Measurements from ENCODE around the gene TIFAB.

The TIFAB gene

DNA sequence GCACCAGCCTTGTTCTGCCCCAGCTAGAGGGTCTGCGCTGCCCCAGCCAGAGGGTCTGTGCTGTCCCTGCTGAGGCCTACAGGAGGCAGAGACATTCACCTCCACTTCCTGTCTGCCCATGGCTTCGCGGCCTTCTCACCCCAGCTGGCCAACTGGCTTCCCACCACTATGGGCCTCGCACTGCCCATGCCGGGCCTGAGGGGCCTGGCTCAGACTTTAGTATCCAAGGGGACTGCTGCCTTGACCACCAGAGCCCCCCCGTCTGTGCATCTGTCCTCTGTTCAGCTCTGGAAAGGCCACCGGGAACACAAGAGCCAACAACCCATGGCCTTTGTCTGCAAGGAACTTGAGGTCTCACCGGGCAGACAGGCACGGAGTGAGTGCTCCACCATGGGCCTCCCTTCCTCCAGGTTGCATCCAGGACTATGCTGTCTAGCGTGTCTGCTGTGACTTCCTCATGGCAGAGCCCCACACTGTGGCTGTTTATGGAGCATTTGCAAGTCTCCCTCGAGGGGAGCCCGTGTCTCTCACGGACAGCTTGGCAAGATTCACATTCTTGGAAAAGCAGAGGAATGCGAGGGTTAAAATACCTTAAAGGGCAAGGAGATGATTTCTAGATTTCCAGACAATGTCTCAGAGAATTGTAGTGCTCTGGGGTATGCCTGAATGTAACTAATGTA, 6.7 kb downstream of the TIFAB start:
- H3K36me3 ChIP-seq: no peaks in the 10 kb centered on the region
- no peaks in the 10 kb centered on the region for H3K27me3 ChIP-seq (ENCODE audit: insufficient read depth, low read depth, severe bottlenecking)
- no peak for TF ChIP-seq CTCF (IDR thresholded peaks at IDR 0.05; ENCODE audit: low read depth, low read length)
- no peaks in the 10 kb centered on the region for H3K9me3 ChIP-seq (ENCODE audit: severe bottlenecking)
- no peak for DNase-seq
- no peak overlapping the region for H3K27ac ChIP-seq
- no peak overlapping the region for H3K4me3 ChIP-seq (ENCODE audit: low read depth, low read length)

GRCh38 chr5:135444881-135445280, 7.3 kb downstream of the TIFAB start:
- Histone ChIP-seq H3K27ac (no peak overlapping the region), H3K9me3 (ENCODE audit: severe bottlenecking) (no peaks in the 10 kb centered on the region), H3K27me3 (ENCODE audit: insufficient read depth, low read depth, severe bottlenecking) (no peaks in the 10 kb centered on the region), H3K36me3 (no peaks in the 10 kb centered on the region), H3K4me3 (ENCODE audit: low read depth, low read length) (no peak overlapping the region)
- no peak for TF ChIP-seq CTCF (IDR thresholded peaks at IDR 0.05; ENCODE audit: low read depth, low read length)
- peak; percentile 2 for DNase-seq

DNA sequence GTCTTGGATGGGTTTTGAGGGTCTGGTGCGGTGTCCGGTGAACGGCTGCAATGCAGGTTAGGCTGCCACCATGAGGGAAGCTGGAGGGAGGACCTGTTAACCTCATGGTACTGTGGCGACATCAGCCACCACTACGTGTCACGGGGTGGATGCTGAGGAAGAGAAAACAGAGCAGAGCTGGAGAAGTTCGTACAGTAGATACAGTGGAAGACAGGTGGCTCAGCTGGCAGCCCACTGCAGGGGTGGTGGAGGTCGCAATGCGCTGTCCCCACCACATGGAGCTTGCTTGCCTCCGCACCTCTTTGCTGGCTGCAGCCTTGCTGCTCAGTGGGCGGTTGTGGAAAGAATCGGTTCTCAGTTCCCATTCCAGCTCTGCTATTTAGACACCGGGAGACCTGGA, 7.8 kb downstream of the TIFAB start:
- H3K9me3 ChIP-seq (ENCODE audit: severe bottlenecking): no peaks in the 10 kb centered on the region
- no peaks in the 10 kb centered on the region for H3K36me3 ChIP-seq
- H3K27me3 ChIP-seq (ENCODE audit: insufficient read depth, low read depth, severe bottlenecking): no peaks in the 10 kb centered on the region
- DNase-seq: peak; percentile 10
- H3K4me3 ChIP-seq (ENCODE audit: low read depth, low read length): no peak overlapping the region
- 0 out of 2 replicates have a peak, but pooled peaks have one; percentile 1 for TF ChIP-seq CTCF (IDR thresholded peaks at IDR 0.05; ENCODE audit: low read depth, low read length)
- H3K27ac ChIP-seq: no peak overlapping the region

- no peak for TF ChIP-seq CTCF (IDR thresholded peaks at IDR 0.05; ENCODE audit: low read depth, low read length)
- peak; percentile 17 for DNase-seq
- no peaks in the 10 kb centered on the region for H3K36me3 ChIP-seq
- H3K27me3 ChIP-seq (ENCODE audit: insufficient read depth, low read depth, severe bottlenecking): no peaks in the 10 kb centered on the region
- H3K4me3 ChIP-seq (ENCODE audit: low read depth, low read length): no peak overlapping the region
- H3K9me3 ChIP-seq (ENCODE audit: severe bottlenecking): no peaks in the 10 kb centered on the region
- no peak overlapping the region for H3K27ac ChIP-seq
These were observed 8.8 kb downstream of the TIFAB start for GRCh38 chr5:135443161-135443960.

GRCh38 chr5:135442431-135443160, 9.6 kb downstream of the TIFAB start:
- no peak overlapping the region for H3K4me3 ChIP-seq (ENCODE audit: low read depth, low read length)
- DNase-seq: peak; percentile 8
- H3K9me3 ChIP-seq (ENCODE audit: severe bottlenecking): no peaks in the 10 kb centered on the region
- H3K27me3 ChIP-seq (ENCODE audit: insufficient read depth, low read depth, severe bottlenecking): no peaks in the 10 kb centered on the region
- no peak overlapping the region for H3K27ac ChIP-seq
- no peak for TF ChIP-seq CTCF (IDR thresholded peaks at IDR 0.05; ENCODE audit: low read depth, low read length)
- no peaks in the 10 kb centered on the region for H3K36me3 ChIP-seq
